GM12874 (cell line): ENCODE data around the gene DMRT3.

Source experiments
- TF ChIP-seq, protein P1 (sequence below): IDR thresholded peaks from 2 replicates; pipeline ENCODE4 v1.5.1; 2011; ENCODE audit warnings: low read depth, mild to moderate bottlenecking, control low read depth, low read length, moderate library complexity; ENCODE audit not compliant: insufficient read depth

The DMRT3 gene

GRCh38 chr9:1024112-1024511, 47.7 kb downstream of the DMRT3 start:
- TF ChIP-seq, protein P1, sequence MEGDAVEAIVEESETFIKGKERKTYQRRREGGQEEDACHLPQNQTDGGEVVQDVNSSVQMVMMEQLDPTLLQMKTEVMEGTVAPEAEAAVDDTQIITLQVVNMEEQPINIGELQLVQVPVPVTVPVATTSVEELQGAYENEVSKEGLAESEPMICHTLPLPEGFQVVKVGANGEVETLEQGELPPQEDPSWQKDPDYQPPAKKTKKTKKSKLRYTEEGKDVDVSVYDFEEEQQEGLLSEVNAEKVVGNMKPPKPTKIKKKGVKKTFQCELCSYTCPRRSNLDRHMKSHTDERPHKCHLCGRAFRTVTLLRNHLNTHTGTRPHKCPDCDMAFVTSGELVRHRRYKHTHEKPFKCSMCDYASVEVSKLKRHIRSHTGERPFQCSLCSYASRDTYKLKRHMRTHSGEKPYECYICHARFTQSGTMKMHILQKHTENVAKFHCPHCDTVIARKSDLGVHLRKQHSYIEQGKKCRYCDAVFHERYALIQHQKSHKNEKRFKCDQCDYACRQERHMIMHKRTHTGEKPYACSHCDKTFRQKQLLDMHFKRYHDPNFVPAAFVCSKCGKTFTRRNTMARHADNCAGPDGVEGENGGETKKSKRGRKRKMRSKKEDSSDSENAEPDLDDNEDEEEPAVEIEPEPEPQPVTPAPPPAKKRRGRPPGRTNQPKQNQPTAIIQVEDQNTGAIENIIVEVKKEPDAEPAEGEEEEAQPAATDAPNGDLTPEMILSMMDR = no peak

GRCh38 chr9:1025131-1025530, 48.7 kb downstream of the DMRT3 start:
- TF ChIP-seq, protein P1 = no peak

DNA sequence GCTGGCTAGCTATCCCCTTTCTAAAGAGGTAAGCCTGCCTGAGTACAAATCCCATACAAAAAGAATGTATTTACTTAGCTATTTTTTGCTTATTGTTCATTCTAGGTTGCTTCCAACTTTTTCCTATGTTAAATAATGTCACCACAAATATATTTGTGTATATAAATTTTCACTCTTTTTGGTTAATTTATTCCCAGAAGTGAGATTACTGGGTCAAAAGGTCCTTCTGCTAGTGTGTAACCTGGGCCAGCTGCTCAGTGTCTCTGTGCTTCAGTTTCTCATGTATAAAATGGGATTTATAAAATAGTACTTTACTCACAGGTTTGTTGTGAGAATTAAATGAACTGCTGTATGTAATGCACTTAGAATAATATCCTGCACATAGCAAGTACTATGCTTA, 49.8 kb downstream of the DMRT3 start:
- TF ChIP-seq, protein P1 = no peak

DNA sequence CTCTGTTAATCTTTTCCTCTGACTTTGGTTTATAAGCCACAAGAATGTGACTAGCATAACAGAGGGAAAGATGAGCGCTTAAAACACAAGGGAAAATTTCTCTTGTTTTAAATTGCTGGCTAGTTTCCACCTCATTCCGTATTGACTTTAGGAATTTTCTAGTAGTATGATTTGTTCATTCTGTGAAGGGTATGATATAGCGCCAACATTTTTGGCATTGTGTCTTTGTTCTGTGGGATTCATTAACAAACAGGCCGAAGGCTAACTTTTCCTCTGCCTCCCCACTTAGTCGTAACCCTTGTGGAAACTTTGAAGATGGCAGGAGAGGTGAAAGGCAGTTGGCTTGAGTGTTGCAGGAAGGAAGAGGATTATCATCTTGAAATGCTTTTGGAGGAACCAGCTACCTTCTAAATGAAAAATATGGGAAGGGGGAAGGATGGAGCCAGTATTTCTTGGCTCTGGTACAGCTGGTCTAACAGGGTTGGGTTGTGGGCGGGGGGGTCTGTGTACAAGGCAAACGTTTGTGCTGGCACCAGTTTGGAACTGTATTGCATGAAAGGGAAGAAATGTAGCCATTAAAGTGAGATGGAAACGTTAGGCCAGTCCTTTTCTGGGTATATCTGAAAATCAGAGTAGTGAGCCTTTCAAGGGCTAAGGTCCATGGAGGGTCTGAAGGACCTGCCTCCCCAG, 52.2 kb downstream of the DMRT3 start:
- TF ChIP-seq, protein P1 = no peak

DNA sequence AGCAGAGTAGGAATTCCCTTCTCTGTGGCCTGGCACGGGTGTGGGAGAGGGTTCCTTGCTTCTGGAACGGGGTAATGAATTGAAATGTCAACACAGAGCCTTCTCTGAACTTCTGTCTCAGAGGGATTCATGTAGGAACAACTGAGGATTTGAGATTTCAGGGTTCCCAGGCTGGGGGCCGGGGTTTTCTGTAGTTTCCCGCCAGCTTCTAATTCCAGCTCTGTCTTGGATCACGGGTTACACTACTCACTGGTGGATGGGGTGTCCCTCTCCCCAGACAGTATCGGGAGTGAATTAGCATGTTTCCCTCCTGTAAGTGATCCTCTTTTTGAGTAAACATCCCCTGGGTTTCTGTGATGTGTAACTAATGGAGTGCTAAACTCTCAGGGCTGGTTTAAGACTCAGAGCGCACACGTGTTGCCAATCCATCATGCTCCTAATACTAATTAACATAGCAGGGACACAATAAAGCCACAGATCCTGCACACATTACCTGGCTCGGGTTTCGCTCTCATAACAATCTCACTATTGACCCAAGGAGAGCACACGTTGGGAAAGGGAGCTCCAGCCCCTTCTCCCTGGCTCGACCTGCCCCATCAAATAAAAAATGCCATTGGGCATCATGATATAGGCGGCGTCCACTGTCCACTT, 55.6 kb downstream of the DMRT3 start:
- TF ChIP-seq, protein P1 = no peak

- TF ChIP-seq, protein P1 = no peak
Observed at GRCh38 chr9:1034271-1034670, 57.8 kb downstream of the DMRT3 start.

- TF ChIP-seq, protein P1 = no peak
Observed at GRCh38 chr9:1039589-1039988, 63.1 kb downstream of the DMRT3 start.
